H1 (cell line): ENCODE measurements around the gene ERN2. TPM values are rescaled to one million over a fixed set of nuclear protein-coding genes. Genes with fewer than 3 reads are reported as not detected.

Experiments
- CTCF ChIA-PET: fragments of 300-600 bp; sonication (Branson Sonifier 250); formaldehyde crosslinking; loops from one replicate; lab custom pipeline; 2021; ENCODE audit not compliant: partially characterized antibody; lab: Charles Lee
- POLR2A ChIA-PET: fragments of 300-600 bp; sonication (Branson Sonifier 250); formaldehyde crosslinking; loops from one replicate; lab custom pipeline; 2021; ENCODE audit warnings: inconsistent platforms; ENCODE audit not compliant: partially characterized antibody; lab: Charles Lee
- DNase-seq, 2 experiments: peaks; one replicate each; pipeline versions ENCODE4 v3.0.0 to v3.0.0-alpha.2; 2010 to 2022; ENCODE audit warnings: low spot score in 2 of 2, low read depth in 1 of 2, mixed read lengths in 1 of 2
- FAIRE-seq: peaks from 2 replicates; lab custom pipeline; 2011; peaks lifted over from hg19 to GRCh38; lab: Jason Lieb, UNC
- H2AFZ ChIP-seq: 2 replicates; pipeline ENCODE4 v1.8.1; 2012; ENCODE audit warnings: low read length, inconsistent platforms
- H2AK5ac ChIP-seq: 2 replicates; pipeline ENCODE4 v1.6.1; 2013; ENCODE audit warnings: low read depth, low read length
- H2BK120ac ChIP-seq: replicated peaks from 2 replicates; pipeline ENCODE3; 2013; ENCODE audit warnings: low read depth, low read length, inconsistent platforms
- H2BK12ac ChIP-seq: 2 replicates; pipeline ENCODE4 v1.6.1; 2013; ENCODE audit warnings: low read depth, low read length
- H2BK15ac ChIP-seq: 2 replicates; pipeline ENCODE4 v1.6.1; 2013; ENCODE audit warnings: low read length
- H2BK20ac ChIP-seq: 2 replicates; pipeline ENCODE4 v1.6.1; 2013; ENCODE audit warnings: low read length
- H2BK5ac ChIP-seq: 2 replicates; pipeline ENCODE4 v1.6.1; 2013; ENCODE audit warnings: low read depth, low read length
- H3K14ac ChIP-seq: 2 replicates; pipeline ENCODE4 v1.6.1; 2013; ENCODE audit warnings: inconsistent platforms; ENCODE audit not compliant: insufficient read length
- H3K18ac ChIP-seq: 2 replicates; pipeline ENCODE4 v1.6.1; 2013; ENCODE audit warnings: low read length; ENCODE audit errors: extremely low read depth
- H3K23ac ChIP-seq: 2 replicates; pipeline ENCODE4 v1.6.1; 2013; ENCODE audit warnings: inconsistent platforms; ENCODE audit not compliant: insufficient read length
- H3K23me2 ChIP-seq: 2 replicates; pipeline ENCODE4 v1.6.1; 2013; ENCODE audit warnings: low read depth, low read length
- H3K27ac ChIP-seq: 2 replicates; pipeline ENCODE4 v1.6.1; 2011; ENCODE audit warnings: low read depth, low read length, inconsistent platforms
- H3K27me3 ChIP-seq, 4 experiments: replicated peaks in 1 of 4; 1 replicate in 1 of 4; 2 replicates in 3 of 4; pipeline versions ENCODE4 v1.6.1 to v1.8.1; 2011 to 2013; ENCODE audit warnings: low read length in 3 of 4, mild to moderate bottlenecking in 3 of 4, inconsistent platforms in 2 of 4, mixed read lengths in 2 of 4, moderate library complexity in 1 of 4; ENCODE audit not compliant: control insufficient read depth in 3 of 4, insufficient read depth in 3 of 4; ENCODE audit errors: extremely low read depth in 1 of 4
- H3K36me3 ChIP-seq, 4 experiments: 2 replicates each; pipeline versions ENCODE4 v1.6.1 to v1.8.1; 2011 to 2013; ENCODE audit warnings: mild to moderate bottlenecking in 4 of 4, low read length in 3 of 4, moderate library complexity in 2 of 4, control low read depth in 1 of 4, inconsistent platforms in 1 of 4; ENCODE audit not compliant: insufficient read depth in 4 of 4, control insufficient read depth in 2 of 4
- H3K4ac ChIP-seq: replicated peaks from 2 replicates; pipeline ENCODE3; 2013; ENCODE audit warnings: low read length, low read depth, mixed read lengths, inconsistent platforms; ENCODE audit not compliant: insufficient read length
- H3K4me1 ChIP-seq, 4 experiments: replicated peaks in 1 of 4; 1 replicate in 1 of 4; 2 replicates in 3 of 4; pipeline versions ENCODE4 v1.6.1 to v1.8.1; 2011 to 2013; ENCODE audit warnings: low read length in 3 of 4, inconsistent platforms in 2 of 4, mixed read lengths in 1 of 4; ENCODE audit not compliant: insufficient read depth in 4 of 4, control insufficient read depth in 3 of 4
- H3K4me2 ChIP-seq, 2 experiments: 2 replicates each; pipeline versions ENCODE4 v1.6.1 to v1.8.1; 2011 to 2013; ENCODE audit warnings: low read depth in 2 of 2, low read length in 2 of 2, control low read depth in 1 of 2, inconsistent platforms in 1 of 2, mild to moderate bottlenecking in 1 of 2; ENCODE audit not compliant: insufficient read depth in 1 of 2
- H3K4me3 ChIP-seq, 4 experiments: fragments of 200-600, 300-600 bp in 1 of 4; sonication (generic), shearing (Covaris generic), sonication (Bioruptor Twin) in 1 of 4; 2 replicates each; pipeline versions ENCODE4 v1.5.1 to v1.8.1; 2011 to 2016; ENCODE audit warnings: low read length in 4 of 4, low read depth in 3 of 4, control low read depth in 2 of 4, inconsistent platforms in 2 of 4, mild to moderate bottlenecking in 2 of 4, mixed read lengths in 1 of 4, moderate library complexity in 1 of 4; ENCODE audit not compliant: insufficient read depth in 2 of 4; ENCODE audit errors: extremely low read depth in 1 of 4
- H3K56ac ChIP-seq: replicated peaks from 2 replicates; pipeline ENCODE3; 2013; ENCODE audit warnings: low read depth, mild to moderate bottlenecking, mixed read lengths, low read length, inconsistent platforms; ENCODE audit not compliant: insufficient read length
- H3K79me1 ChIP-seq: 2 replicates; pipeline ENCODE4 v1.6.1; 2013; ENCODE audit warnings: low read depth, low read length, control low read depth
- H3K79me2 ChIP-seq, 2 experiments: 2 replicates each; pipeline versions ENCODE4 v1.6.1 to v1.8.1; 2012 to 2013; ENCODE audit warnings: low read length in 2 of 2, mild to moderate bottlenecking in 2 of 2, inconsistent platforms in 1 of 2; ENCODE audit not compliant: insufficient read depth in 2 of 2, control insufficient read depth in 1 of 2
- H3K9ac ChIP-seq, 4 experiments: replicated peaks in 1 of 4; 1 replicate in 1 of 4; 2 replicates in 3 of 4; pipeline versions ENCODE4 v1.6.1 to v1.8.1; 2011 to 2013; ENCODE audit warnings: low read depth in 3 of 4, low read length in 3 of 4, control low read depth in 2 of 4, mild to moderate bottlenecking in 2 of 4, moderate library complexity in 2 of 4, inconsistent platforms in 1 of 4; ENCODE audit errors: extremely low read depth in 1 of 4
- H3K9me3 ChIP-seq, 2 experiments: 2 replicates each; pipeline versions ENCODE4 v1.6.1 to v1.8.1; 2012 to 2013; ENCODE audit warnings: mild to moderate bottlenecking in 2 of 2, moderate library complexity in 2 of 2, control low read depth in 1 of 2, inconsistent platforms in 1 of 2, low read depth in 1 of 2, low read length in 1 of 2, mixed read lengths in 1 of 2; ENCODE audit not compliant: insufficient read depth in 2 of 2
- H4K20me1 ChIP-seq, 2 experiments: replicated peaks in 1 of 2; 2 replicates each; pipeline versions ENCODE3 to v1.8.1; 2011 to 2013; ENCODE audit warnings: inconsistent platforms in 2 of 2, low read length in 2 of 2, mild to moderate bottlenecking in 1 of 2; ENCODE audit not compliant: insufficient read depth in 2 of 2, control insufficient read depth in 1 of 2
- H4K5ac ChIP-seq: 2 replicates; pipeline ENCODE4 v1.6.1; 2013; ENCODE audit warnings: low read length, low read depth, mixed read lengths, inconsistent platforms; ENCODE audit not compliant: insufficient read length
- H4K8ac ChIP-seq: 2 replicates; pipeline ENCODE4 v1.8.0; 2013; ENCODE audit warnings: mild to moderate bottlenecking, moderate library complexity, low read length, inconsistent platforms; ENCODE audit not compliant: insufficient read depth; ENCODE audit errors: extremely low read depth
- H4K91ac ChIP-seq: replicated peaks from 2 replicates; pipeline ENCODE3; 2013; ENCODE audit warnings: low read length, mixed read lengths, inconsistent platforms; ENCODE audit not compliant: insufficient read length
- CBX5 ChIP-seq: fragments of 300-800, 300-1000 bp; sonication (generic); IDR thresholded peaks from 2 replicates; pipeline ENCODE4 v1.7.1; 2016; ENCODE audit warnings: antibody characterized with exemption, low read length, low read depth
- KDM1A ChIP-seq: fragments of 200-600, 300-600 bp; sonication (generic); IDR thresholded peaks from 2 replicates; pipeline ENCODE4 v1.7.1; 2016; ENCODE audit warnings: mild to moderate bottlenecking, low read length, borderline replicate concordance
- KDM4A ChIP-seq: IDR thresholded peaks from one replicate; pipeline ENCODE4 v1.7.1; 2012; ENCODE audit warnings: low read depth, mild to moderate bottlenecking, moderate library complexity, low read length, inconsistent platforms; ENCODE audit not compliant: severe bottlenecking
- SIN3A ChIP-seq, 2 experiments: IDR thresholded peaks in 1 of 2; conservative IDR thresholded peaks in 1 of 2; 2 replicates each; pipeline ENCODE4 v1.6.1; 2011 to 2012; ENCODE audit warnings: low read length in 2 of 2, improper control_type of control experiment in 1 of 2, low read depth in 1 of 2, mild to moderate bottlenecking in 1 of 2
- SIRT6 ChIP-seq: IDR thresholded peaks from one replicate; pipeline ENCODE4 v1.7.1; 2012; ENCODE audit warnings: low read length, inconsistent platforms
- WGBS, 2 experiments: shearing (Covaris generic) in 1 of 2; methylation state at CpG; one replicate each; pipeline versions ENCODE4 v1.1.6 to v1.1.7; 2013 to 2015; ENCODE audit warnings: low lambda C conversion rate in 2 of 2, mixed read lengths in 2 of 2, inconsistent platforms in 1 of 2, low coverage in 1 of 2, missing lambda C conversion rate in 1 of 2; ENCODE audit not compliant: insufficient replicate concordance in 2 of 2, insufficient coverage in 1 of 2, insufficient read length in 1 of 2; ENCODE audit errors: extremely low coverage in 1 of 2, missing lambda C conversion rate in 1 of 2; 5-methylcytosine and 5-hydroxymethylcytosine counted together
- polyA plus RNA-seq, 7 experiments: library from polyadenylated mRNA; depleted of rRNA in 3 of 7; stranded (reverse) in 5 of 7; unstranded in 2 of 7; fragments of >200 nt in 5 of 7; fragments of 200-250 nt in 2 of 7; gene quantifications; 1 replicate in 5 of 7; 2 replicates in 1 of 7; 4 replicates in 1 of 7; pipeline versions ENCODE4 v1.2.1 to v1.2.3, GENCODE V29; 2011 to 2013; ENCODE audit warnings: missing spikeins in 2 of 7, mixed read lengths in 2 of 7
- total RNA-seq: library from RNA; stranded (reverse); fragmentation: NEBNext Ultra II Directional; extraction: Animal tissue kit (Norgen Biotek cat#: 25700); gene quantifications from 2 replicates; pipeline ENCODE4 v1.2.1, GENCODE V29; 2021

The ERN2 gene
- total and polyA plus RNA-seq, 2 of the 8 experiments (the other 6 are each of a cell fraction or from before 2014, with no cell fraction given), result 2.4 to 4.4 TPM

GRCh38 chr16:23642246-23642774 is 70.7 kb downstream of the ERN2 start:
- Histone ChIP-seq H3K4me1 (peaks cover 0 to 9% (median 1%) of the 10 kb centered on the region in 4 experiments; a peak in 3 of 7 replicates), H3K4me2 (peak overlapping the region; percentile 79 to 81), H2BK120ac (no peak overlapping the region), H3K14ac (no peak overlapping the region), H3K36me3 (peaks cover 4 to 27% (median 12%) of the 10 kb centered on the region in 4 experiments), H3K4ac (peak overlapping the region; percentile 57), H2BK5ac (no peak overlapping the region), H2BK15ac (no peak overlapping the region), H4K8ac (no peak overlapping the region), H3K79me2 (peaks cover 0 to 51% of the 10 kb centered on the region in 2 experiments; a peak in 2 of 4 replicates), H4K91ac (no peak overlapping the region), H3K4me3 (peak overlapping the region; percentile 83 to 99 (median 96)), H2BK20ac (no peak overlapping the region), H3K23ac (no peak overlapping the region), H3K79me1 (no peaks in the 10 kb centered on the region; the same call in 1 of the 2 replicates), H3K9me3 (no peaks in the 10 kb centered on the region), H2BK12ac (no peak overlapping the region), H3K56ac (no peak overlapping the region), H4K5ac (no peak overlapping the region), H3K27ac (no peak overlapping the region), H3K23me2 (peaks cover 4% of the 10 kb centered on the region; the same call in 1 of the 2 replicates), H2AFZ (no peak overlapping the region), H4K20me1 (peaks cover 0 to 3% of the 10 kb centered on the region in 2 experiments), H3K27me3 (no peaks in the 10 kb centered on the region), H3K9ac (peak overlapping the region in 3 of 4 experiments; percentile 20 to 96 (median 76); a peak in 5 of 7 replicates), H2AK5ac (no peak overlapping the region), H3K18ac (no peak overlapping the region)
- 75% methylated on average over 14 of the region's 14 CpGs; no CpG with 5 or more reads in 1 of the 2 experiments for WGBS, 2 experiments
- POLR2A ChIA-PET, result interaction anchor here (1.4 to 3.2 kb wide), 3 partner anchors 36 to 61 kb away, joined by 4 to 32 read pairs (median 5); partner anchors contain the start of gene PLK1
- FAIRE-seq (no peak), DNase-seq (no peak)
- CTCF ChIA-PET, result interaction anchor here (2.3 kb wide), 1 partner anchor 9 kb away, joined by 5 read pairs; no protein-coding TSS in a partner anchor
- TF ChIP-seq SIRT6 (no peak), KDM1A (no peak), KDM4A (no peak), CBX5 (no peak), SIN3A (conservative IDR thresholded peaks at IDR 0.05 in 1 of 2, IDR thresholded peaks at IDR 0.05 in 1 of 2; ENCODE audit: low read depth in 1 of 2, low read length in 2 of 2) (no peak)
